D721Med (cell line): ENCODE data around the gene RNF146.

ENCODE experiments used
- DNase-seq: peaks from one replicate; pipeline ENCODE4 v3.0.0; 2011; ENCODE audit warnings: low spot score; ENCODE audit not compliant: insufficient read length
- FAIRE-seq: peaks from 2 replicates; lab custom pipeline; 2011; peaks lifted over from hg19 to GRCh38; lab: Jason Lieb, UNC
- TF ChIP-seq, protein P1 (sequence below): IDR thresholded peaks from 2 replicates; pipeline ENCODE4 v1.5.1; 2012; ENCODE audit warnings: mild to moderate bottlenecking, control low read depth; ENCODE audit not compliant: insufficient read depth; ENCODE audit errors: missing control alignments

The RNF146 gene

GRCh38 chr6:127282184-127282583 is 15.5 kb downstream of the RNF146 start:
- FAIRE-seq (no peak), DNase-seq (no peak)
- TF ChIP-seq, protein P1, sequence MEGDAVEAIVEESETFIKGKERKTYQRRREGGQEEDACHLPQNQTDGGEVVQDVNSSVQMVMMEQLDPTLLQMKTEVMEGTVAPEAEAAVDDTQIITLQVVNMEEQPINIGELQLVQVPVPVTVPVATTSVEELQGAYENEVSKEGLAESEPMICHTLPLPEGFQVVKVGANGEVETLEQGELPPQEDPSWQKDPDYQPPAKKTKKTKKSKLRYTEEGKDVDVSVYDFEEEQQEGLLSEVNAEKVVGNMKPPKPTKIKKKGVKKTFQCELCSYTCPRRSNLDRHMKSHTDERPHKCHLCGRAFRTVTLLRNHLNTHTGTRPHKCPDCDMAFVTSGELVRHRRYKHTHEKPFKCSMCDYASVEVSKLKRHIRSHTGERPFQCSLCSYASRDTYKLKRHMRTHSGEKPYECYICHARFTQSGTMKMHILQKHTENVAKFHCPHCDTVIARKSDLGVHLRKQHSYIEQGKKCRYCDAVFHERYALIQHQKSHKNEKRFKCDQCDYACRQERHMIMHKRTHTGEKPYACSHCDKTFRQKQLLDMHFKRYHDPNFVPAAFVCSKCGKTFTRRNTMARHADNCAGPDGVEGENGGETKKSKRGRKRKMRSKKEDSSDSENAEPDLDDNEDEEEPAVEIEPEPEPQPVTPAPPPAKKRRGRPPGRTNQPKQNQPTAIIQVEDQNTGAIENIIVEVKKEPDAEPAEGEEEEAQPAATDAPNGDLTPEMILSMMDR = no peak

DNA sequence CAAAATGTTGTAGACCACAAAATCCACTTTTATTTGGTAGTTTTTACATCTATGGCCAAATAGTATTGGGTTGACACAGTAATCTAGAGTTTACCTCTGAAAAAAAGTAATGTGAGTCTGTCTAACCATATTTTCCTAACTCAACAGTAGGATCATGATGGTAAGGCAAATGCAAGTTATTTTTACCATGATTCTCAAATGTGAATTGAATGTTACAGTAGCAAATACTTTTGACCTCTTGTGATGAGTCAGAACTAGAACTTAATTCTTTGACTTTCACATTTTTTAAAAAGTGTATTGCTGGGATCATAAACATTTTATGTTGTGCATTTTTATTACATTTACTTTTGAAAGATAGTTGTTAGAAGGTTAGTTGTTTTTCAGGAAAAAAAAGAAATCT is 22.0 kb downstream of the RNF146 start:
- TF ChIP-seq, protein P1 = no peak
- no peak for FAIRE-seq
- DNase-seq = no peak

- FAIRE-seq = no peak
- TF ChIP-seq, protein P1 = no peak
- no peak for DNase-seq
These were observed 23.3 kb downstream of the RNF146 start for GRCh38 chr6:127289934-127290333.

DNA sequence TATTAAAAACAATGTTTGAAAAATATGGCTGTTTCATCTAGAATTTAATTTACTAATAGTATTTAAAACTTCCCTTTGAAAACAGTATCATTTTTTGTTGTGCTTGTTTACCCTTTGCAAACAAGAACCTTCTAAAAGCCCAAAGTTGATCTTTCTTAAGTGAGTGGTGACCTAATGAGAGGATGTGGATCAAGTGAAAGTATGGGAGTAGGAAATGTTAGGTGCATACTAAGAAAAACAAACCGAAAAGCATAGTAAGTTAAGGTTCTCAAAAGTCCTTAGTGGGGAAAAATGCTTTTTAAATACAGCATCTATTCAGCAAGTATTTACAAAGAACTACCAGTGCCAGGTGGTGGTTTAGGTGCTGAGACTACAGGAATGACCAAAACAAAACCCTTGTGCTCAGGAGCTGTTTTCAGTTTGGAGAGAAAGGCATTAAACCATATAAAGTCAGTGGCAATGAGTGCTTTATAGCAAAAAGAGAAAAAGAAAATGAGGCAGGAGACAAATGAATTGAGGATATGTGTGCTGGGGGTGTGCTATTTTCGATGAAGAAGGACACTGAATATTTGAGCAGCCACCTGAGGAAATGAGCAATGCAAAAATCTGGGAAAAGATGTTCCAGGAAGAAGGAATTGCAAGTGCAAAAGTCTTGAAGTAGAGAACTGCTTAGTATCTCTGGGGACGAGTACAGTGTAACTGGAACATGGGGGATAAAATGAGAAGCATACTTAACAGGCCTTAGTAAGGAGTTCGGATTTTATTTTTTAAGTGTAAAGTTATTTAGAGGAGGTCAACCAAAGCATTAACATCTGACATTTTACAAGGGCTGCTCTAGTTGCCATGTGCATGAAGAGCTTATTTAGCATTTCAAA is 24.0 kb downstream of the RNF146 start:
- DNase-seq = no peak
- TF ChIP-seq, protein P1 = no peak
- peak; percentile 21 for FAIRE-seq

DNA sequence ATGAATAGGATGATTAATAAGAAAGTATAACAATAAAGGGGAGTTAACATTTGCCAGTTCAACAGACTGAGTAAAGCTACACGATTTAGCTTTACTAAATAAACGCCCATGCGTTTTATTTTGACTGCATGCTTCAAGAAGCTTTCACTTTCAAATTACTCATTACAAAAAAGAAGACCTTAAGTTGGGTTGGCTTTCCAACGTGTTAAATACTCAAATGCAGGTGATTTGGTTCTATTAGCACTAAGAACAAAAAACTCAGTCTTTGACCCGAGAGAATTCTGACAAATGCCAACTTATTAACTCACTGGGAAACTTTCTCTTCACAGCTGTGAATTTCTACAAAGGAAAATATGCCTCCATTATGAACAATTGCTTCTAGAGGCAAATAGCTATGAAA is 24.8 kb downstream of the RNF146 start:
- no peak for DNase-seq
- TF ChIP-seq, protein P1 = no peak
- FAIRE-seq = no peak

- FAIRE-seq (no peak), DNase-seq (no peak)
- TF ChIP-seq, protein P1 = no peak
These were observed 30.9 kb downstream of the RNF146 start for GRCh38 chr6:127297502-127298070.

- TF ChIP-seq, protein P1 = no peak
- DNase-seq (no peak), FAIRE-seq (no peak)
These were observed 31.8 kb downstream of the RNF146 start for GRCh38 chr6:127298475-127298874.
